Loucy (cell line): Measurements from ENCODE around the gene ARHGDIA.

Experiments
- H2AFZ ChIP-seq: fragments of 200-600 bp; sonication (generic); 2 replicates; pipeline ENCODE4 v1.6.0; 2016; ENCODE audit warnings: antibody characterized with exemption, mild to moderate bottlenecking, low read length, moderate library complexity
- H3F3A ChIP-seq: fragments of 200-600 bp; 2 replicates; pipeline ENCODE4 v1.6.0; 2016; ENCODE audit warnings: antibody characterized with exemption, low read depth, mild to moderate bottlenecking
- H3K27me3 ChIP-seq: fragments of 200-600 bp; sonication (generic); 2 replicates; pipeline ENCODE4 v1.6.1; 2014; ENCODE audit warnings: low read length, mild to moderate bottlenecking; ENCODE audit not compliant: insufficient read depth, poor library complexity, severe bottlenecking
- H3K36me3 ChIP-seq: fragments of 200-600 bp; sonication (generic); 2 replicates; pipeline ENCODE4 v1.6.1; 2016; ENCODE audit warnings: low read length; ENCODE audit not compliant: insufficient read depth
- H3K4me1 ChIP-seq: fragments of 200-600 bp; sonication (generic); 2 replicates; pipeline ENCODE4 v1.5.1; 2014; ENCODE audit warnings: low read length, mild to moderate bottlenecking; ENCODE audit not compliant: insufficient read depth, poor library complexity, severe bottlenecking
- H3K4me2 ChIP-seq: fragments of 200-600 bp; sonication (generic); 2 replicates; pipeline ENCODE4 v1.6.0; 2014; ENCODE audit warnings: antibody characterized with exemption, low read length, low read depth, mild to moderate bottlenecking; ENCODE audit not compliant: poor library complexity, severe bottlenecking
- H3K4me3 ChIP-seq: fragments of 200-600 bp; sonication (generic); 2 replicates; pipeline ENCODE4 v1.5.1; 2014; ENCODE audit warnings: low read length, mild to moderate bottlenecking, mixed read lengths; ENCODE audit not compliant: poor library complexity, severe bottlenecking
- H3K79me2 ChIP-seq: fragments of 200-600 bp; sonication (generic); 2 replicates; pipeline ENCODE4 v1.6.1; 2014; ENCODE audit warnings: low read length; ENCODE audit not compliant: insufficient read depth
- H3K9ac ChIP-seq: fragments of 200-600 bp; sonication (generic); 2 replicates; pipeline ENCODE4 v1.6.0; 2014; ENCODE audit warnings: mild to moderate bottlenecking, low read depth, low read length, moderate library complexity; ENCODE audit not compliant: poor library complexity, severe bottlenecking
- H3K9me2 ChIP-seq: fragments of 200-600 bp; sonication (generic); replicated peaks from 2 replicates; pipeline ENCODE4 v1.6.1; 2016; ENCODE audit warnings: low read depth, low read length, mixed read lengths
- H3K9me3 ChIP-seq: fragments of 200-600 bp; sonication (generic); 2 replicates; pipeline ENCODE4 v1.6.1; 2014; ENCODE audit warnings: mild to moderate bottlenecking, antibody characterized with exemption, low read length, low read depth; ENCODE audit not compliant: insufficient read depth
- H4K20me1 ChIP-seq: fragments of 200-600 bp; sonication (generic); 2 replicates; pipeline ENCODE4 v1.6.0; 2014; ENCODE audit warnings: antibody characterized with exemption, low read length, mild to moderate bottlenecking; ENCODE audit not compliant: insufficient read depth, poor library complexity, severe bottlenecking
- CTCF ChIP-seq: fragments of 200-600 bp; sonication (generic); conservative IDR thresholded peaks from 2 replicates; pipeline ENCODE4 v1.5.1; 2014; ENCODE audit warnings: mild to moderate bottlenecking, antibody characterized with exemption, low read length
- EZH2phosphoT487 ChIP-seq: fragments of 200-600 bp; IDR thresholded peaks from 2 replicates; pipeline ENCODE4 v1.6.1; 2018; ENCODE audit warnings: antibody characterized with exemption, mild to moderate bottlenecking, moderate library complexity, borderline replicate concordance

The ARHGDIA gene

DNA sequence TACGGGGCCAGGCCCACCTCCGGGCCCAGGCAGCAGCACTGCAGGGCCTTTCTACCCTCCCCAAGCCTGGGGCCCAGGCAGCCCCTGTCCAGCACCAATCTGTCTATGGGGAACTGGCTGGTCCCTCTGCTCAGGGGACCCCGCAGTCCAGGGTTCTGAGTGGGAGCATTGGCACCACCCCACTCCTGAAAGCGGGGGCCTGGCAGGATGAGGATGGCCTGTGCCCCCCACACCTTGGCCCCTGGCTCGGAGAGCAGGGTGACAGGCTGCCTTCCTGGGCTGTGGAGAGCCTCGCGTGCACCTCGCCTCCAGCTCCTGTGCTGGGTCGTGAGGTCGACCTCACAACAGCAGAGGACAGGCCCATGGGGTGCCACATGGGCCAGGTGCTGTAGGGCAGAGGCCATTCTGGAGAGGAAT lies 32.3 kb upstream of the ARHGDIA start:
- Histone ChIP-seq H3K9me2 (no peaks in the 10 kb centered on the region), H3K9me3 (no peaks in the 10 kb centered on the region), H3K36me3 (peaks cover 3% of the 10 kb centered on the region; the same call in 1 of the 2 replicates)

DNA sequence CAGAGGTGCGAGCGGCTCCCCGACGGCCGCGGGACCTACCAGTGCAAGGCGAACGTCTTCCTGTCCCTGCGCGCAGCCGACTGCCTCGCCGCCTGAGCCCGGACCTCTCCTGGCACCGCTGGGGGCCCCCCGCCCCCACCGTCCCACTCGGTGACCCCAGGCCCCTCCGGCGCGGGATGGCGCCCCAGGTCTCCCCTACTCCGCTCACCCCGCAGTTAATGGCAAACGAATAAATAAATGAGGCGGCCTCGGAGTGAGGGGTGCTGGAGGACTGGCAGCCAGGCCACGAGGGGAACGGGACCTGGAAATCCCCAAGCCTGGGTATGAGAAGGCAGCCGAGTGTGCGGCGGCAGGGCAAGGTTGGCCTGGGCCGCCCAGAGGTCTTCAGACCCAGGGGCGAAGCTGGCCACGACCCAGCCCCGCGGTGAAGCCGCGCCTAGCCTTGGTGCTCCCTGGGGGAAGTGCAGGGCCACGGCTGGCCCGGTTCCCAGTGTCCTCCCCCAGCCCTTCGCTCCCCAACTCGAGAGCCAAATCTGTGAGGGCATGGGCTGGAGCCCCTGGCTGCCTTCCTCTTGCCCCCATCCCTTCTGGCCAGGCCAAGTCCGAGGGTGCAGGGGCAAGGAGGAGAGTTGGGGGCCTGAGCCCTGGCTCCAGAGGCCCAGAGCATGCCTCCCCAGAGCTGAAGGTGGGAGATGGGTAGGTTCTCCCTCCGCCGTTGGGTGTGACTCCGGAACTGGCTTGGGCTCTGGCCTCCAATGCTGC lies 31.7 kb upstream of the ARHGDIA start:
- no peak overlapping the region for H2AFZ ChIP-seq
- H3K9ac ChIP-seq, result no peak overlapping the region
- no peaks in the 10 kb centered on the region for H3K79me2 ChIP-seq
- H3K27me3 ChIP-seq, result no peaks in the 10 kb centered on the region
- no peaks in the 10 kb centered on the region; the same call in 1 of the 2 replicates for H3K36me3 ChIP-seq
- no peaks in the 10 kb centered on the region for H3K4me1 ChIP-seq
- TF ChIP-seq CTCF, result no peak
- no peak for TF ChIP-seq EZH2phosphoT487
- no peaks in the 10 kb centered on the region for H3K9me2 ChIP-seq
- H3K4me2 ChIP-seq, result no peak overlapping the region
- no peak overlapping the region for H3K4me3 ChIP-seq
- no peaks in the 10 kb centered on the region for H3K9me3 ChIP-seq
- no peaks in the 10 kb centered on the region; the same call in 1 of the 2 replicates for H3F3A ChIP-seq
- H4K20me1 ChIP-seq, result no peaks in the 10 kb centered on the region

More for the DNA sequence above, 32.3 kb upstream of the ARHGDIA start:
- no peak for TF ChIP-seq CTCF
- no peak for TF ChIP-seq EZH2phosphoT487
- Histone ChIP-seq H3K79me2 (no peaks in the 10 kb centered on the region), H3K4me3 (no peak overlapping the region), H3K4me2 (no peak overlapping the region), H3K27me3 (no peaks in the 10 kb centered on the region), H3F3A (no peaks in the 10 kb centered on the region; the same call in 1 of the 2 replicates), H3K4me1 (no peaks in the 10 kb centered on the region), H4K20me1 (no peaks in the 10 kb centered on the region), H3K9ac (no peak overlapping the region), H2AFZ (no peak overlapping the region)

DNA sequence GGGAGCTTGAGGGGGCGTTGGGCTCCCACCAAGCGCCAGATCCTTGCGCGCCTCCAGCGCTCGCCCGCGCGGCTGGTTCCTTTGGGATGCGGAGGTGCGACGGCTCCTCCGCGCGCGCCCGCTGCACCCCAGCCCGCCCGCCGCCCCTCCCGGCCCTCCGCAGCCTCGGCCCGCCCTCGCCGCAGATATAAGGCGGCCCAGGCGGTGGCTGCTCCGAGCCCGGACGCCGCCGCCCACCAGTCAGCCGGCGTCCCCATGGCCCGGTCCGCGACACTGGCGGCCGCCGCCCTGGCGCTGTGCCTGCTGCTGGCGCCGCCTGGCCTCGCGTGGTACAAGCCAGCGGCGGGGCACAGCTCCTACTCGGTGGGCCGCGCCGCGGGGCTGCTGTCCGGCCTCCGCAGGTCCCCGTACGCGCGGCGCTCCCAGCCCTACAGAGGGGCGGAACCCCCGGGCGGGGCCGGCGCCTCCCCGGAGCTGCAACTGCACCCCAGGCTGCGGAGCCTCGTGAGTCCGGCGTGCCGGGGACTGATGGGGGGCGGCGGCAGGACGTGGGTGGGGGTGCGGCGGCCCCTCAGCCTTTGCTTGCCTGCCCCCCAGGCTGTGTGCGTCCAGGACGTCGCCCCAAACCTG lies 31.0 kb upstream of the ARHGDIA start, which contains the start of gene NPB:
NPB (plus strand) TSS at position 216 of the 630 bp plus-strand sequence; CDS start at position 256, 40 bp downstream.
- Histone ChIP-seq H2AFZ (no peak within 1 kb of the TSS), H3K79me2 (no peaks in the 10 kb centered on the region), H3K4me1 (no peaks in the 10 kb centered on the region), H3K4me3 (no peak within 1 kb of the TSS), H3F3A (no peaks in the 10 kb centered on the region; the same call in 1 of the 2 replicates), H3K27me3 (no peaks in the 10 kb centered on the region), H3K9ac (no peak within 1 kb of the TSS), H3K4me2 (no peak within 1 kb of the TSS), H3K9me3 (no peaks in the 10 kb centered on the region), H3K9me2 (no peaks in the 10 kb centered on the region), H3K36me3 (no peaks in the 10 kb centered on the region; the same call in 1 of the 2 replicates), H4K20me1 (no peaks in the 10 kb centered on the region)
- no peak for TF ChIP-seq EZH2phosphoT487
- no peak for TF ChIP-seq CTCF
